Right ventricle myocardium inferior (tissue), 1 donor: ENCODE data around the gene CATSPER1. TPM values are rescaled to one million over a fixed set of nuclear protein-coding genes. Genes with fewer than 3 reads are reported as not detected.
A peak's percentile ranks its signal among the peaks of the same experiment; 100 is the strongest.
"Not testable (repeated sequence)": the region's sequence is repeated elsewhere in the genome, so short reads cannot be mapped to it uniquely, and the experiment has no call there.

ENCODE experiments used
- ATAC-seq: fragments of 200-7000 bp; cut with Tn5 transposase; one replicate; pipeline ENCODE4 v1.9.1; 2020; ENCODE audit warnings: mild to moderate bottlenecking, moderate library complexity
- DNase-seq: peaks from one replicate; pipeline ENCODE4 v3.0.0; 2021; ENCODE audit errors: missing footprints
- intact Hi-C: fragments of 100-400 bp; cut with DNase I; formaldehyde crosslinking; loops from one replicate; pipeline ENCODE4 v1.11.0; 2022
- total RNA-seq: library from RNA; stranded (reverse); fragmentation: NEBNext Ultra II Directional; extraction: Animal tissue kit (Norgen Biotek cat#: 25700); gene quantifications from one replicate; pipeline ENCODE4 v1.2.1, GENCODE V29; 2021
- donor health status: DM: no; HTN: yes; CAD: no; lungs with severe emphysema.

The CATSPER1 gene
- total RNA-seq, 1 donor from 2014 or later, result not detected

DNA sequence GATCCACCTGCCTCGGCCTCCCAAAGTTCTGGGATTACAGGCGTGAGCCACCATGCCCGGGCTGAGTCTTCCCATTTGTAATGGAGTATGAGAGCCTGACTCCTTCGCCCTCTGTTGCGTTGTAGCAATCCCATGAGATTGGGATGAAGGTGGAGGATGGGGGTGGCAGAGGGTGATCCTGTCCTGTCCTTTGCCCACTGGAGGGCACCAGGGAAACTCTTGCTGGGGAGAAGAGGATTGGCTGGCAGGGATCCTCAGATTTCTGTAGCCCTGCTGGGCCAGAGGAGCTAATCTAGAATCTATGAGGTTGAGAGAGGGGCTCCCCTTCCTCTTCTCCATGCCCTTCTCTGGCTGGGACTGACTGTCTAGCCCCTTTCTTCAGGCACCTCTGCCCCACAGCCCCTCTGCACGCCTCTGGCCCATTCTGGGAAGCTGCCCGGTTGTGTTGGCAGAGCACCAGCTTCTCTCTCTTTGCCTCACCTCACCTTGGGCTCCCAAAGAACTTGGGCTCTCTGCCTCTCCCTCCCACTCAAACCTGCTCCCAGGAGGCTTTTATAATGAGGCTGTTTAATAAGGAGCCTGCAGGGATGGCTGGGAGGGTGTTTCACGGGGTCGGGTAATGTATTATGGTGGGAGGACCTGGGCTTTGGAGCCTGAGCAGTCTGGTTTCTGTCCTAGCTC, 9.5 kb upstream of the CATSPER1 start:
- DNase-seq (no peak), ATAC-seq (peak; percentile 39)
- intact Hi-C loops, result no loop called here

- intact Hi-C loops, result no loop called here
- ATAC-seq (no peak), DNase-seq (no peak)
Observed at GRCh38 chr11:66032957-66033735, 6.9 kb upstream of the CATSPER1 start.

- DNase-seq, ATAC-seq, intact Hi-C loops: not testable (repeated sequence)
Observed at GRCh38 chr11:66023186-66023440, 3.2 kb downstream of the CATSPER1 start.

DNA sequence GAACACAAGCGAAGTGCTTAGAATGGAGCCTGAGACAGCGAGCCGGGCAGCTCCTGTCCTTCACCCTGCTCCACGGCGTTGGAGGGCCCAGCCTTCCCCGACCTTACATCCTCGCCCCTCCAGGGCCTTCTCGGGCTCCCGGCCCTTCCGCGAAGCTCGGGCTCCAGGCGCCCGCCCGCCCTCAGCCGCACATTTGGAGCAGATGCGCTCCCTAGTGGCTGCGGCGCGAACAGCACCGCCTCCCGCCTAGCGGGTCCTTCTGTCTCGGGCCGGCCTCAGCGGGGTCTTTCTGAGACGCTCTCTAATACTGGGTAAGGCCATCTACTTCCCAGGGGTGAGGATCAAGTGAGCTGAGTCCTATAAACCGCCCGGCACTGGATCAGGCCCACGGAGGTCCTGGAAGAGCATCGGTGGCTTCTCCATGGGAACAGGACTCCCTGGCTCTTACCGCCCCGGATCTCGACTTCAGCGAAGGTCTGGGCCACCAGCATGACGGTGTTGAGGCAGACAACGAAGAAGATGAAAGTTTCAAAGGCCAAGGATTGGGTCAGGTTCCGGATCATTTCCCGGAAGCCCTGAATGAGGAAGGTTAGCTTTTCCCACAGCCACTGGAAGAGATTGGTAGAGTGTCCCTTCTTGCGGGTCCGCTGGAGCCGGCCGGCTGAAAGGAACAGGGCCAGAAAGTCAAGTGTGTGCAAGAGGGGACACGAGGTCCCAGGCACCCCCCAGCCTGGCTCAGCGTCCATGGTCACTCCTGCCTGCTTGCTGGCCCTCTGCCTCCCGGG, 3.7 kb downstream of the CATSPER1 start:
- intact Hi-C loops, result no loop called here

DNA sequence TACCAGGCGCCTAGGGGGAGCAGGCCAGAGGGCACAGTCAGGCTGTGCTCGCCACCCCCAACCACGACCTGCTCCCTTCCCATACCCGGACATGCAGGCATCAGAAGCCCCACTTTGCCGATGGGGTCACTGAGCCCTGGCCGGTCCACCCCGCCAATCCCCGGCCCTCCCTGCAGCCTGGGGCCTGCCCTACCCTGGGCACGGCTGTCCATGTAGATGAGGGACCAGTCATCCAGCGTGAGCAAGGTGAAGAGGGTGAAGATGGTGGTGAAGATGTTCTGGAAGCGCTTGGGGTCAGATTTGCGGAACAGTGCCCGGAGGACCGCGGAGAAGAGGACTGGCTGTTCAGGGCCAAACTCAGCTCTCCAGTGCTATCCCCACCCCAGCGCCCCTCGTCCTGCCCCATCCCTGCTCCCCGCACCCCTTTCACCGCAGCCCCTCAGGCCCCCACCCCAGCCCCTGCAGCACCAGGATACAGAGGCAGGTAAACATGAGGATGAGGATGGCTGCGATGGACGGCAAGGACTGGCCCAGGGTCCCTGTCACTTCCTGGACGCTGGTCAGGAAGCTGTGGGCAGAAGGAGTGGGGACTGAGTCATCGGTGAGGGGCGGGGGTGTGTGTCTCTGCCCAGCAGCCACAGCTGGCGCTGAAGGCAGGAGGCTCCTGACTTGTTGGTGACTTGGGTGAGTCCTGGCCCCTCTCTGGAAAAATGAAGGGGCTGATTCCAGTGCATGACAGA, 5.5 kb downstream of the CATSPER1 start:
- DNase-seq (no peak), ATAC-seq (no peak)
- intact Hi-C loops, result no loop called here

More for the DNA sequence above, 3.7 kb downstream of the CATSPER1 start:
- DNase-seq, result peak; percentile 82
- peak; percentile 72 for ATAC-seq

DNA sequence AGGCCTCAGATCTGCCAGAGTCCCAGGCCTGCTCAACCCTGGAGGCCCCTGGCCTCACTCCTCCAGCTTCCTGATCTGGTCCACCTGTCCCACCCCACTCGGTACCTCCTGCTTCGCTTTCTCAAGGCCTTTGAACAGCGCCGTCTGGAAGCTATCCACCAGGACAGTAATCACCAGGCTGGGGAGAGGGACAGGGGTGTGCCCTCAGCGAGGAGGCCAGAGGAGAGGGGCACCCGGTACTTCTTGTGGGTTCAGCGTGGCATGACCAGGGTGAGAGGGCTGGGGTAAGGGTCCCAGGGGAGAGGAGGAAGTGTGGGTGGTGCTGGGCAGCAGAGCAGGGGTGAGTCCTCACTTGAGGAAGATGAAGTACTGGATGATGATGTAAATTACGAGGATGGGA, 6.1 kb downstream of the CATSPER1 start:
- ATAC-seq, result no peak
- no peak for DNase-seq
- intact Hi-C loops, result no loop called here

DNA sequence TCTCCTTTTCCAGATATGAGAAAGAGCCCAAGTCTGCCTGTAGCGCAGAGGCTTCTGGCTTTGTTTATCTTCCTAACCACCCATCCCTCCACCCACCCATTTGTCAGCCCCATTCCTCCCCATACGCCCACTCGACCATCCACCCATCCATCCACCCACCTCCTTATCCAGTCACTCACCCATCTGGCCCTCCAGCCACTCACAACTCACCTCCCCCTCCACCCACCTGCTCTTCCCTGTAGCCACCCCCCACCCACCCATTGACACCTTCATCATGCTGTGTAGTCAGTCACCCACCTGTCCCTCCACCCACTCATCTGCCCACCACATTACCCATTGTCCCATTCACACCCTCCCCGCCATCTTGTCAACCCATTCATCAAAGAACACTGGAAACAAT, 9.0 kb downstream of the CATSPER1 start:
- ATAC-seq (no peak), DNase-seq (no peak)
- intact Hi-C loops, result no loop called here

GRCh38 chr11:66016793-66017177, 9.5 kb downstream of the CATSPER1 start:
- intact Hi-C loops, result no loop called here
- DNase-seq (no peak), ATAC-seq (no peak)

DNA sequence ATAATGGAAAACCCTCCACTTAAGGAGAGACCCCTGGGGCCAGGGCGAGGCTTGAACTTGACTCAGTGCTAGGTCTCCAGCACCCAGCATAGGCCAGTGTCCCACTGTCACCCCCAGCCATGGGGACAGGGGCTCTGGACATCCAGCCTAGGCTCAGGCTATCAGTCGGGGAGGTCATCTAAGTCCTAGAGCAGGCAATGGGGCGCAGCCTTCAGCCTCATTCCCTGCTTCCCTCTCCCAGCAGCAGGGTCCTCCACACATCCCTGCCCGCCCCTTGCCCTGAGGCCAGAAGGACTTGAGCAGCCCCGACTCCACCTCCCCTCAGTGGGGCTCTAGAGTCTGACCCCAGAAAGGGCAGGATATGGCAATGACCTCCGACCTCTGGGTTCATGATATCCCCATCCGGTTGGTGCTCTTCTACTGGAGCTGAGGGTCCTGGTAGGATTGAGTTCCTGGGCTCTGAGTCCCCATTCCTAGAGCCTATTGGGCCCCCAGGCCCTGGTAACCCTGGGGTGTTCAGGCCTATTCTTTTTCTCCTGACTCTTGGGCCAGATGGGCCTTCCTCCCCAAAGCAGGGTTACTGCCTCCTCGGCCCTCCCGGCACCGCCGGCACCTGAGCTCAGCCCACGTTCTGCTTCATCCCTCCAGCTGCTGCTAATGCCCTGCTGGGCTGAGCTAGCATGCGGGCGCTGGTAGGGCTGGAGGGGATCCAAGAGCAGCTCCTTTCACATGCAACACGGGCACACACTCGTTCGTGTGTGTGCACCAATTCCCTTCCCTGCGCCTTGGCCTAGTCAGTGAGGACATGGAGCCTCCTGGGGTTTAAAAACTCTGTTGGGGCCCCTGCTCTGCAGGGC, 10.1 kb downstream of the CATSPER1 start:
- intact Hi-C loops, result no loop called here
- ATAC-seq, result no peak

GRCh38 chr11:66015454-66015881, 10.8 kb downstream of the CATSPER1 start:
- DNase-seq (no peak), ATAC-seq (peak; percentile 65)
- intact Hi-C loops, result no loop called here

More for the DNA sequence above, 10.1 kb downstream of the CATSPER1 start:
- DNase-seq, result no peak

GRCh38 chr11:66014804-66015453, 11.3 kb downstream of the CATSPER1 start:
- intact Hi-C loops, result no loop called here
- DNase-seq (no peak), ATAC-seq (no peak)

- ATAC-seq (no peak), DNase-seq (no peak)
- intact Hi-C loops, result no loop called here
Observed at GRCh38 chr11:66013762-66014100, 12.5 kb downstream of the CATSPER1 start.

- ATAC-seq (no peak), DNase-seq (no peak)
- intact Hi-C loops, result no loop called here
Observed at GRCh38 chr11:66012946-66013761, 13.1 kb downstream of the CATSPER1 start.

DNA sequence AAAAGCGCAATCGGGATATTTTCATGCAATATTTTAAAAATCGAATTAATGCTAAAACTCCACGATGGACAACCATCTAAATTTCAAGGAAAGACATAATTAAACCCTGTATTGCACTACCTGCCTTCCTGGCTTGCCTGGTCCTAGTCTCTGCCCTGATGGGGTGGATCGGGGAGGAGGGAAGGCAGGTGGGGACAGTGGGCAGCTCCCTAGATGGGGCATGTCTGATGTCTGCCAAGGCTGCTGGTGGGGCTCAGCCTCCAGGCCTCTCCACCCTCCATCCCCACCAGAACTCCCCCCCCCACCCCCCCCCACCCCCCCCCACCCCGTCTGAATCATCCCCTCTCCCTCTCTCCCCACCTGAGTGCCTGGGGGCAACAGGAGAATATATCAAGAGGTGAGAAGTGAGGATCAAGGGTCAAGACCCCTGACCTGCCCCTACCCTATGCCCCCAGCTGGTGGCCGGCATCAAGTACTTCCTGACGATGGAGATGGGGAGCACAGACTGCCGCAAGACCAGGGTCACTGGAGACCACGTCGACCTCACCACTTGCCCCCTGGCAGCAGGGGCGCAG, 13.8 kb downstream of the CATSPER1 start:
- no peak for DNase-seq
- ATAC-seq, result no peak
- intact Hi-C loops, result no loop called here

- DNase-seq (no peak), ATAC-seq (no peak)
Observed at GRCh38 chr11:66011785-66012303, 14.4 kb downstream of the CATSPER1 start, which contains the start of gene CST6. TSS of gene CST6 (plus strand) at chr11:66012008. CDS start at chr11:66012045, 37 bp downstream.

DNA sequence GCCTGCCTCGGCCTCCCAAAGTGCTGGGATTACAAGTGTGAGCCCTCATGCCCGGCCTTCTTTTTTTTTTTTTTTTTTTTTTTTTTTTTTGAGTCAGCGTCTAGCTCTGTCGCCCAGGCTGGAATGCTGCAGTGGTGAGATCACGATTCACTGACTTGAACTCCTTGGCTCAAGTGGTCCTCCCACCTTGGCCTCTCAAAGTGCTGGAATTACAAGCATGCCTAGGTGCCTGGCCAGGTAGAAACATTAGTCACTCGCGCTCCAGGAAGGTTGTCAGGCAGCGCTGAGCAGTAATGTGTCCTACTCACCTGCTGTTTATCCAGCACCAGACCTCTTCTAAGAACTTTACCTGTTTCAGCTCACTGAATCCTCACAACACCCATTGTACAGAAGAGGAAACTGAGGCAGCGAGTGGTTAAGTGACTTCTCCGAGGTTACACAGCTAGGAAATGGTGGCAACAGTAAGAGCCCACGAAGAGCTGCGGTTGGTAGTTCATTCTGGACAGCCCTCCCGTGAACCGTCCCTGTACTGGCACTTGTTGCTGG, 15.0 kb downstream of the CATSPER1 start:
- ATAC-seq (no peak), DNase-seq (no peak)
- intact Hi-C loops, result no loop called here

More at GRCh38 chr11:66011785-66012303, 14.4 kb downstream of the CATSPER1 start, which contains the start of gene CST6:
- intact Hi-C loops, result no loop called here
